Gastrocnemius medialis (tissue), 4 donors: Measurements from ENCODE around the gene LPCAT2.

Source experiments
- CTCF ChIP-seq, 5 experiments: fragments of 450-650 bp in 3 of 5; fragments of 200-600 bp in 2 of 5; sonication (generic) in 2 of 5; IDR thresholded peaks in 4 of 5; conservative IDR thresholded peaks in 1 of 5; 1 replicate in 4 of 5; 2 replicates in 1 of 5; pipeline ENCODE4 v1.5.1; 2016 to 2019; ENCODE audit warnings: antibody characterized with exemption in 5 of 5, mild to moderate bottlenecking in 3 of 5, moderate library complexity in 3 of 5
- POLR2A ChIP-seq, 2 donors: fragments of 450-650 bp; IDR thresholded peaks; one replicate each; pipeline ENCODE4 v1.6.1; 2017; ENCODE audit warnings: antibody characterized with exemption in 2 of 2, mild to moderate bottlenecking in 2 of 2, moderate library complexity in 2 of 2

DNA sequence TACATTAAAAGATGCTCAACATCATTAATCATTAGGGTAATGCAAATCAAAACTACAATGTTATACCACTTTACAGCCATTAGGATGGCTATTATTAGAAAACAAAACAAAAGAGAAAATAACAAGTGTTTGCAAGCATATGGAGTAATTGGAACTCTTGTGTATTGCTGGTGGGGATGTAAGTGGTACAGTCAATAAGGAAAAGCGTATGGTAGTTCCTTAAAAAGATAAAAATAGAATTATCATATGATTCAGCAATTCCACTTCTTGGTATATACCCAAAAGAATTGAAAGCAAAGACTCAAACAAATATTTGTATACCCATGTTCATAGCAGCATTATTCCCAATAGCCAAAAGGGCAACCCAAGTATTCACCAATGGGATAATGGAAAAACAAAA is 56.2 kb downstream of the LPCAT2 start:
- no peak for TF ChIP-seq CTCF (IDR thresholded peaks at IDR 0.05 in 4 of 5, conservative IDR thresholded peaks at IDR 0.05 in 1 of 5)
- TF ChIP-seq POLR2A (IDR thresholded peaks at IDR 0.05) = no peak
